Subcutaneous abdominal adipose tissue (tissue), 5 donors: Measurements from ENCODE around the gene WWOX.

Source experiments
- H3K27ac ChIP-seq: one replicate; pipeline ENCODE4 v1.7.0; 2013; ENCODE audit warnings: low read depth, mild to moderate bottlenecking, inconsistent platforms, low read length, moderate library complexity
- H3K27me3 ChIP-seq, 5 donors: one replicate each; pipeline ENCODE4 v1.7.0; 2013; ENCODE audit warnings: low read length in 5 of 5, inconsistent platforms in 1 of 5; ENCODE audit not compliant: control insufficient read depth in 5 of 5, insufficient read depth in 4 of 5
- H3K36me3 ChIP-seq, 5 donors: one replicate each; pipeline ENCODE4 v1.7.0; 2013; ENCODE audit warnings: low read length in 5 of 5; ENCODE audit not compliant: control insufficient read depth in 5 of 5, insufficient read depth in 5 of 5
- H3K4me1 ChIP-seq, 5 donors: one replicate each; pipeline ENCODE4 v1.7.0; 2013; ENCODE audit warnings: low read length in 5 of 5, mild to moderate bottlenecking in 3 of 5, moderate library complexity in 1 of 5; ENCODE audit not compliant: control insufficient read depth in 5 of 5, insufficient read depth in 5 of 5
- H3K4me3 ChIP-seq, 5 donors: one replicate each; pipeline ENCODE4 v1.7.0; 2013; ENCODE audit warnings: low read length in 5 of 5, low read depth in 1 of 5
- H3K9ac ChIP-seq, 5 donors: one replicate each; pipeline ENCODE4 v1.7.0; 2013; ENCODE audit warnings: low read length in 5 of 5, mild to moderate bottlenecking in 4 of 5, moderate library complexity in 3 of 5
- H3K9me3 ChIP-seq, 5 donors: one replicate each; pipeline ENCODE4 v1.7.0; 2013; ENCODE audit warnings: low read length in 5 of 5; ENCODE audit not compliant: control insufficient read depth in 5 of 5
- donor health status: healthy.
- donor health status: healthy.
- donor health status: healthy.
- donor health status: healthy.
- donor health status: healthy.

WWOX gene

GRCh38 chr16:78458588-78458987, 359.1 kb downstream of the WWOX start:
- no peaks in the 10 kb centered on the region for H3K9me3 ChIP-seq

DNA sequence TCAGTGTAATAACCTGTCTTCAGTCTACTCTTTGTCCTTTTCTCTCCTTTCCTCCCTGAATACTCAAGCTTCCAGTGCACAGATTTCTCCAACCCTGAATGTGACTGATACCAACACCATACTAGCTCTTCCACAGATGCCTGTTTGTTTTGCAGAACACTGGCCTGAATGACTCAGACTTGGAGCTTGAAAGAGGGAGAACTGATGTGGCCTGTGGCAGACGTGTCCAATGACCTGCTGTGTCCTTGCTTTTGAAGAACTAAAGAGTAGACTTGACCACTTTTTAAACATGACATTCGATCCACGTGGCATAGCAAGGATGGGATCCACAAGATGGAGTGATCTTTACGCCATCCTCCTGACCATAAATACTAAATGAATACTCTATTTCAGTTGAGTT, 361.0 kb downstream of the WWOX start:
- Histone ChIP-seq H3K36me3 (no peaks in the 10 kb centered on the region), H3K9me3 (no peaks in the 10 kb centered on the region), H3K27me3 (no peaks in the 10 kb centered on the region), H3K4me3 (no peak overlapping the region), H3K9ac (no peak overlapping the region), H3K27ac (no peak overlapping the region), H3K4me1 (no peaks in the 10 kb centered on the region)

More at GRCh38 chr16:78458588-78458987, 359.1 kb downstream of the WWOX start:
- Histone ChIP-seq H3K27ac (no peak overlapping the region), H3K36me3 (no peaks in the 10 kb centered on the region), H3K27me3 (no peaks in the 10 kb centered on the region), H3K4me3 (no peak overlapping the region), H3K9ac (no peak overlapping the region), H3K4me1 (no peaks in the 10 kb centered on the region)

DNA sequence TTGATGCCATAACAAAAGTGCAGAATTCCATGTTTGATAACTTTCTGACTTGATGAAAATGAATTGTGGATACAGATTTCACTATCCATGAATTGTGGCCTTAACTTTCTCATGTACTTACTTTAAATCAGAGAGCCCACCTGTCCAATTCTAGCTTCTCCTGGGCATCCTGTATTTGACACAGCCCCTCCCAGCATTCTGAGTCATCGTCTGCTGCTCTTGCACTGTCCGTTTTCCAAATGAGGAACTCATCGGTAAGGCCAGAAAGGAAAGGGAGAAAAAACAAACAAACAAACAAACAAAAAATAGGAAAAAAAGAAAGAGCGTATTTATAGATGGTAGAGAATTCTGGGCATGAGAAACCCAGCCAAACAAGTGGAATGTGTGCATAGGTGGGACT, 361.6 kb downstream of the WWOX start:
- Histone ChIP-seq H3K9ac (no peak overlapping the region), H3K4me1 (no peaks in the 10 kb centered on the region), H3K4me3 (no peak overlapping the region), H3K27ac (no peak overlapping the region), H3K9me3 (no peaks in the 10 kb centered on the region), H3K27me3 (no peaks in the 10 kb centered on the region), H3K36me3 (no peaks in the 10 kb centered on the region)

DNA sequence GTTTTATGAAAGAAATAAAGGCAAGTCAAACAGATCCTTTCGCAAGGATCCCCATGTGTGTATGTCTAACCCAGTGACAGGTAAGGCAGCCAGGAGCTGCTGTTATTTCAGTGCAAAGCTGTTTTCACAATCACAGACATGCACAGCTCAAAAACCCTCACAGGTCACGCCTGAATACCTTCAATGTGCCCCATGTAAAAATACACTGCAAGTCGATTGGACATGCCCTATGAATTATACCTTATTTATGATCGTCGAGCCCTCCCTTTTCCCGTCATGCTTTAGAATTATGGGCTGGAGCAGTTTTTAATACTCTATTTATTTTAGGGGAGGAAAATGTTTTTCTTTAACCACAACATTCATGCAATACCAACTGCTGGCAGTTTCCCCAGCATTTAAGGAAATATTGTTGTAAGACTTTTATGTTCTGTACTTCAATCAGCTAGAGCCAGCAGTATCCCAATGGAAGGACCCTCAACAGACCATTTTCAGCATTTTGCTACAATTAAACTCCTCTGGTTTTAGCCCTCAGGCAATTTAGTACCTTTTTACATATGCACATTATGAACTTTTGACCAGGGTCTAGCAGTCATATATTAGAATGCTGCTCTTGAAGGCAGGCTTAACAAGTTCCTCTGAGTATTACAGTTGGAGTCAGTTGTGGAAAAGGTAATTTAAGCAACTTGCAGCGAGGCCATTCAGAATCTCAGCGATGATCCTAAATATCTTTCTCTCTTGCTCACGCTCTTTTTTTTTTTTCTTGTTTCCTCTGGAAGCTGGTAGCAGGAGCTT, 362.2 kb downstream of the WWOX start:
- H3K9me3 ChIP-seq: no peaks in the 10 kb centered on the region
- H3K27ac ChIP-seq: no peak overlapping the region
- no peaks in the 10 kb centered on the region for H3K27me3 ChIP-seq
- no peak overlapping the region for H3K9ac ChIP-seq
- H3K4me1 ChIP-seq: no peaks in the 10 kb centered on the region
- no peaks in the 10 kb centered on the region for H3K36me3 ChIP-seq
- no peak overlapping the region for H3K4me3 ChIP-seq

- no peaks in the 10 kb centered on the region for H3K36me3 ChIP-seq
- no peak overlapping the region for H3K4me3 ChIP-seq
- H3K9ac ChIP-seq: no peak overlapping the region
- no peaks in the 10 kb centered on the region for H3K4me1 ChIP-seq
- H3K27ac ChIP-seq: no peak overlapping the region
- H3K27me3 ChIP-seq: no peaks in the 10 kb centered on the region
- H3K9me3 ChIP-seq: no peaks in the 10 kb centered on the region
Observed at GRCh38 chr16:78462288-78463208, 363.1 kb downstream of the WWOX start.

DNA sequence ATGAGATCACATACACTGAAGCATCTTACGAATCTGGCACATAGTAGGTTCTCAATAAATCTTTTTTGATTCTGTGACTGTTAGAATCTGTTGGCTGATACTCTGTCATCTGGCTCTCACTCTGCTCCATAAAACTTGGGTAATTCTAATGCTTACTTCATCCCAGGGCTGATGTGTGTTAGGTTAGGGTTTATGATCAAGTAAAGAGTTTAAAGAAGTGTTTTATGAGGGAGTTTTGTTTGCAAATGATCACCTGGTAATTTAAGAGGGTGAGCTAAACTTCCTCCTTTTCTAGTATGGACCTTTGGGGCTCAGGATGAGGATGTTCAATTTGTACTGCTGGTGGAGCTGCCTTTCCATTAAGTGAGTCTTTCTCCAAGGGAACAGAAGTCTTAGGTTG, 364.1 kb downstream of the WWOX start:
- H3K27me3 ChIP-seq: no peaks in the 10 kb centered on the region
- no peak overlapping the region for H3K27ac ChIP-seq
- no peaks in the 10 kb centered on the region for H3K4me1 ChIP-seq
- H3K9ac ChIP-seq: no peak overlapping the region
- H3K4me3 ChIP-seq: no peak overlapping the region
- no peaks in the 10 kb centered on the region for H3K9me3 ChIP-seq
- H3K36me3 ChIP-seq: no peaks in the 10 kb centered on the region

- H3K9me3 ChIP-seq: no peaks in the 10 kb centered on the region
- no peaks in the 10 kb centered on the region for H3K4me1 ChIP-seq
- H3K4me3 ChIP-seq: no peak overlapping the region
- H3K36me3 ChIP-seq: no peaks in the 10 kb centered on the region
- no peak overlapping the region for H3K9ac ChIP-seq
- no peaks in the 10 kb centered on the region for H3K27me3 ChIP-seq
- no peak overlapping the region for H3K27ac ChIP-seq
Observed at GRCh38 chr16:78464833-78465232, 365.4 kb downstream of the WWOX start.

DNA sequence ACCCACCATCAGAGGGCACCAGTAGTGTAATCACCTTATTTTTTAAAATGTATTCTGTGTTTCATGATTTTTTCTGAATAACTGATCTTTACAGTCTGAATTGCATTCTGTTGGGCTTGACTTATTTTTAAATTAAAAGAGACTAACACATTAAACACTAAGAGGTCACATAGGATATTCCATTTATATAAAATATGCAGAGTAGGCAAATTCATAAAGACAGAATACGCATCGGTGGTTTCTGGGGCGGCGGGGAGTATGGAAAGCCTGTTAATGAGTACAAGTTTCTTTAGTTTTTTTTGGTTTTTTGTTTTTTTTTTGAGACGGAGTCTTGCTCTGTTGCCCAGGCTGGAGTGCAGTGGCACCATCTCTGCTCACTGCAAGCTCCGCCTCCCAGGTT, 366.3 kb downstream of the WWOX start:
- no peak overlapping the region for H3K27ac ChIP-seq
- H3K27me3 ChIP-seq: no peaks in the 10 kb centered on the region
- H3K36me3 ChIP-seq: no peaks in the 10 kb centered on the region
- H3K4me1 ChIP-seq: no peaks in the 10 kb centered on the region
- no peak overlapping the region for H3K4me3 ChIP-seq
- no peak overlapping the region for H3K9ac ChIP-seq
- H3K9me3 ChIP-seq: no peaks in the 10 kb centered on the region

DNA sequence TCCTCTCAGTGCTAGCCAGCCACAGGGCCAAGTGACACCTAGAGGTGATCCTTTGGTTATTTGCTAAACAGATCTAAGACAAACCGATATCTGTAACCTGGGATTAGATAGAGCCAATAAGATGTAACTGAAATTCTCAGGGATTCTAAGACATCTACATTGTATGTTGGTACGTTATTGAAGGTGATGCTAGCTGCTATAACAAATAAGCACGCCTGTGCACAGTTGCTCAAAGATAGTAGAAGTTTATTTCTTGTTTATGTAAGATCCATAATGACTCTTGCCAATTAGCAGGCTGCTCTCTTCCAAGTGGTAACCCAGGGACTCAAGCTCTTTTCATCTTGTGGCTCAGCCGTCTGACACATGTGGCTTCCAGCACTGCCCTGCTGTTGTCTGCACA, 370.3 kb downstream of the WWOX start:
- Histone ChIP-seq H3K9me3 (no peaks in the 10 kb centered on the region), H3K9ac (no peak overlapping the region), H3K4me3 (no peak overlapping the region), H3K27ac (no peak overlapping the region), H3K27me3 (no peaks in the 10 kb centered on the region), H3K4me1 (no peaks in the 10 kb centered on the region), H3K36me3 (no peaks in the 10 kb centered on the region)

DNA sequence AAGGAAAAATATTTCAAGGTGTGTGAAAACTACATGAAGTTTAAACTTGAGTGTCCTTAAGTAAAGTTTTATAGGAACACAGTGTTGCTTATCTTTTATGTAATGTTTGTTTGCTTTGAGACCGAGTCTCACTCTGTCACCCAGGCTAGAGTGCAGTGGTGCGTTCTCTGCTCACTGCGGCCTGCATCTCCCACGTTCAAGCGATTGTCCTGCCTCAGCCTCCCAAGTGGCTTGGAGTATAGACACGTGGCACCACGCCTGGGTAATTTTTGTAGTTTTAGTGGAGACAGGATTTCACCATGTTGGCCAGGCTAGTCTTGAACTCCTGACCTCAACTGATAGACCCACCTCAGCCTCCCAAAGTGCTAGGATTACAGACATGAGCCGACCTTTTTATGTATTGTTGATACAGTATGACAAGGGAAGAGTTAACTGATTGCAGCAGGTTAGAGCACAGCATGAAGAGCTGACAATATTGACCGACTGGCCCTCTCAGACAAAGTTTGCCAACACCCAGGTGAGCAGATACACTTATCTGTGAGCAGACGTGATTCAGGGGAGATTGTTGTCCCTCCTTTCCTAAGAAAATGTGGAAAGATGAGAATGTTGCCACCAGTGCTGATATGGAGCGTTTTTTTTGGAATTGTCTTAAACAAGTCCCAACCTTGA, 373.7 kb downstream of the WWOX start:
- Histone ChIP-seq H3K9ac (no peak overlapping the region), H3K4me1 (no peaks in the 10 kb centered on the region), H3K36me3 (no peaks in the 10 kb centered on the region), H3K27me3 (no peaks in the 10 kb centered on the region), H3K9me3 (no peaks in the 10 kb centered on the region), H3K4me3 (no peak overlapping the region), H3K27ac (no peak overlapping the region)
